HG02840 (cell line): ENCODE data around the gene DMXL2.
"Not testable (repeated sequence)": the region's sequence is repeated elsewhere in the genome, so short reads cannot be mapped to it uniquely, and the experiment has no call there.

Source experiments
- ATAC-seq: cut with Tn5 transposase; IDR thresholded peaks from one replicate; pipeline ENCODE4 v1.9.1; 2021; ENCODE audit warnings: mild to moderate bottlenecking, moderate library complexity, moderate number of reproducible peaks; ENCODE audit not compliant: unreplicated experiment, low FRiP score

DMXL2 gene

DNA sequence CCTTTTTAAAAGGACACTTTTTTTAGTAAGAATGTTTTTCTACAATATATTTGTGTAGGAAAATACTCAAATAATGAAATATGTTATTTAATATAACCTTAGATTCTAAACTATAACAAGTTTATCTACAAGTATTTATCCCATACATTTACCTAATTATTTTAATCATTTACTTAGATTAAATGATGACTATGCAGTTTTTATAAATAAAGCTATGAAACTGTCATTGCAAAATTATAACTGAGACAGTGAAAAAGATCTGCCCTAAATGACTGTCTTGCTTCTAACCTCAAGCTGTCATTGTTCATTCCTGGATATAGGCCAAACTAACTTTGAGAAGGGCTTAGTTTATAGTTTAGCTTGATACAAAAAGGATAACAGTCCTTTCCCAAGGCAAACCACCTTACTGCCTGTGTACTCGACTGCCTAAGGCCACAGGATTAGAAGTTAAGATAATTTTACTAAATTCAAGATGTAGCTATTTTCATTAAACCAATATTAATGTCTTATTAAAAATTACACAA is 197.0 kb downstream of the DMXL2 start:
- no peak for ATAC-seq

- no peak for ATAC-seq
These were observed 197.8 kb downstream of the DMXL2 start for GRCh38 chr15:51424780-51425179.

GRCh38 chr15:51423040-51423439 is 199.5 kb downstream of the DMXL2 start:
- not testable (repeated sequence) for ATAC-seq

DNA sequence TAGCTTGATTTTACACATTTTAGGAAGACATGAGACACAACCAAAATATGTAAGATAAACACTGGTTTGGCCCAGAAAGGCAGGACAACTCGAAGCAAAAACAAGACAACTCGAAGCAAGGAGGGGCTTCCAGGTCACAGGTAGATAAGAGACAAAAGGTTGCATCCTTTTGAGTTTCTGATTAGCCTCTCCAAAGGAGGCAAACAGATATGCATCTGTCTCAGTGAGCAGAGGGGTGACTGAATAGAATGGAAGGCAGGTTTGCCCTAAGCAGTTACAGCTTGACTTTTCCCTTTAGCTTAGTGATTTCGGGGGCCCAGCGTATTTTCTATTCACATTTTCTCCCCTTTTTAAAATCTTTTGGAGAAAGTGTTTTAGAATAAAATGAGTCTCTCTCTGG is 206.4 kb downstream of the DMXL2 start:
- ATAC-seq, result no peak

DNA sequence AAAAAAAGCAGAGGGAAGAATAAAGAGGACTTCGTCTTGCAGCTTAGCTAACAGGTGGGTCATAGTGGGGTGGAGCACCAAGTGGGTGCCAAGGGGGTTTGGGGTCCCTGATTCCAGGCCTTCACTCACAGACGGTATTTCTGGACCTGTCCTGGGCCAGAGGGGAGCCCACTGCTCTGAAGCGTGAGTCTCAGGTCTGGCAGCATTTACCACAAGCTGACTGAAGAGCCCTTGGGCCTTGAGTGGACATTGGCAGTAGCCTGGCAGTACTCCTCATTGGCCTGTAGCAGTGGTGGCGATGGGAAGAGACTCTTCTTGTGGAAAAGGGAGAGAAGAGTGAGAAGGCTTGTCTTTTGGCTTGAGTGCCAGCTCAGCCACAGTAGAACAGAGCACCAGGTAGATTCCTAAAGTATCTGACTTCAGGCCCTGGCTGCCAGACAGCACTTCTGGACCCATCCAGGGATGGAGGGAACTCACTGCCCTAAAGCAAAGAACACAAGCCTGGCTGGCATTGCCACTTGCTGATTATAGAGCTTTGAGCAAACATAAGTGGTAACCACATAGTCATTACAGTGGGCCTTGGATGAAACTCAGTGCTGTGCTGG is 208.2 kb downstream of the DMXL2 start:
- ATAC-seq, result no peak

GRCh38 chr15:51405693-51406523 is 216.7 kb downstream of the DMXL2 start:
- no peak for ATAC-seq

DNA sequence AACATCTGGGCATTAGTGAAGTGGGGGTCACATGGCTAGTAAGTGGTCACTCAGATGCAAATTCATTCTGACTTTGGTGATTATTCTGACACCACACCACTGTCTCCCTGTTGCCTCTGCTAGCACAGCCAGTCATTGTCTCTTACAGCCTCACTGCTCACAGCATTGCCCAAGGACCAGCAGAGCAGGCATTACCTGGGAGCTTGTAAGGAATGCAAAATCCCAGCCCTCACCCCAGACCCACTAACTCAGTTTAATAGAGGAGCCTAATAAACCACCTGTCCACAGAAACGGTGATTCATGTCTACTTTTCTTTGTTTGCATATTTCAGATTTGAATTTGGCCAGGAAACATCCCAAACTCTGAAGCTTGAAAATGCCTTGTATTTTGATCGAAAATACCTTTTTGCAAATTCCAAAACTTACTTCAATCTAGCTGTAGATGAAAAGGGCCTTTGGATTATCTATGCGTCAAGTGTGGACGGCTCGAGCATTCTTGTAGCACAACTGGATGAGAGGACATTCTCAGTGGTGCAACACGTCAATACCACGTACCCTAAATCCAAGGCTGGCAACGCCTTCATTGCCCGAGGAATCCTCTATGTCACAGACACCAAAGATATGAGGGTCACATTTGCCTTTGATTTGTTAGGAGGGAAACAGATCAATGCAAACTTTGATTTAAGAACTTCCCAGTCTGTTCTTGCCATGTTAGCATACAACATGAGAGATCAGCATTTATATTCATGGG is 218.4 kb downstream of the DMXL2 start:
- ATAC-seq, result no peak

GRCh38 chr15:51403072-51403878 is 219.3 kb downstream of the DMXL2 start:
- ATAC-seq, result no peak

DNA sequence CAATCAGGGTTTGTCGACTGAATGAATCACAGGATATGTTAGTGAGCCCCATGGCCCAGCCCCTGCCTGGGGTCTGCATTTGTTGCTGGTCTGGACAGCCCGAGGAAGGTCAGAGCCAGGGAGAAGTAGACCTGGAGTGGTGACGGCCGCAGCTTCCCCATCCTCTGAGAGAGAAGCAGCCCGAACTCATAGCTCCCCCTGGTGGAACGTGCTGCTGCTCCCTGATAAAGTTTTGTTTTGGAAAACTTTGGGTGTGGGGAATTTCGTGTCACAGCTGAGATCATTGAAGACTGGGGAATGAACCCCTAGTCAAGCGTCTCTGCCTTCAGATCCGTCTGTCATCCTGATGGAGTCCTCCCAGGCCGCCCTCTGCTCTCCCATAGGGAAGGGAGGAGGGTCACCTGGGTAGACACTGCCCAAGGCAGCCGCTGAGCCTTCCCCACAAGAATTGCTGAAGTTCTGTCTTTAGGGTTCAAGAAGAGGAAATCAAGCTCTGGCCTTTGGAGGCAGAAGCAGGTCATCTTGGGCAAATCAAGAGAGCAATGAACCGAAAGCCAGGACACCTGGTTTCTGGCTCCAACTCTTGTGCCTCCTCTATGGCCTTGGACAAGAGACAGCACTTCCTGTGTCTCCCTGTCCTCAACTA is 220.6 kb downstream of the DMXL2 start:
- ATAC-seq, result no peak

DNA sequence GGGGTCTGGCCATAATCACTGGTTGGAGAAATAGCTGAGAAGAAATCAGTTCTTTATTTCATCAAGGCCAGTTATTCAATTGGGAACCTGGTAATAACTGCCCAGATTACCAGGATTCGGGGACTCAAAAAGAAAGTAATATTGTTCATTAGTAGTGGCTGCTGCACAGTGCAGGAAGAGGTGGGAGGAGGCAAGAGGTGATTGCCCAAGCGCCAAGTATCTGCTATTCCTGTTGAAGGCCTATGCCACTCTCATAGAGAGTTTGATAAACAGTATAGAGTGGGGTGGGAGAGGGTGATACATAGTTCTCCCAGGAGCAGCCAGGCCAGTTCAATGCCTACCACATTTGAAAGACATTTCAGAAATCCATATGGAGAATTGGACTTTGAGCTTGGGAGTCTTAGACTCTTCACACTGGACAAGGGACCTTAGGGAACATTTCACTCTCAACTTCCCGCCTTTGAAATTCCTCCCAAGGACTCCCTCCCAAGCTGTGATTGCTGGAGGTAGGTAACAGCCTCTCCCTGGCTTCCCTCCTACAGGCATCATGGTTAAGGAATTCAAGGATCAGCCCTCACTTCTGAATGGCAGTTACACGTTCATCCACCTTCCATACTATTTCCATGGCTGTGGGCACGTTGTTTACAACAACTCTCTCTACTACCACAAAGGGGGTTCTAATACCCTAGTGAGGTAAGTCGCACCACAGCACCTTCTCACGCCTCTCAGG is 221.4 kb downstream of the DMXL2 start:
- ATAC-seq, result no peak

- no peak for ATAC-seq
These were observed 223.9 kb downstream of the DMXL2 start for GRCh38 chr15:51398626-51399025.
